Activated T-cell treated with anti-CD3 and anti-CD28 coated beads, Interleukin-2, amount 50 U/mL, for 72 hours (primary cell): ENCODE measurements around the gene SP8. TPM values are rescaled to one million over a fixed set of nuclear protein-coding genes. Genes with fewer than 3 reads are reported as not detected.

Experiments
- ATAC-seq, 2 donors: fragments of 150-1000 bp; cut with Tn5 transposase; replicated peaks in 1 of 2; 2 replicates each; pipeline ENCODE4 v1.10.0; 2021; ENCODE audit warnings: moderate library complexity in 2 of 2, mild to moderate bottlenecking in 1 of 2
- DNase-seq, 2 donors: peaks; one replicate each; pipeline ENCODE4 v3.0.0; 2021 to 2022; ENCODE audit warnings: mixed read lengths in 1 of 2
- H3K27ac Mint-ChIP-seq: one replicate; pipeline ENCODE4 v1.8.0; 2022; ENCODE audit warnings: mild to moderate bottlenecking, moderate library complexity, mixed read lengths
- H3K27me3 Mint-ChIP-seq: one replicate; pipeline ENCODE4 v1.8.0; 2022; ENCODE audit warnings: low read depth, mixed read lengths
- H3K36me3 Mint-ChIP-seq, 2 donors: one replicate each; pipeline ENCODE4 v1.8.0; 2022; ENCODE audit warnings: mixed read lengths in 2 of 2, mild to moderate bottlenecking in 1 of 2; ENCODE audit not compliant: insufficient read depth in 2 of 2
- H3K4me1 Mint-ChIP-seq: one replicate; pipeline ENCODE4 v1.8.0; 2022; ENCODE audit warnings: low read depth, mixed read lengths
- H3K4me3 Mint-ChIP-seq, 2 donors: one replicate each; pipeline ENCODE4 v1.8.0; 2022; ENCODE audit warnings: mild to moderate bottlenecking in 2 of 2, mixed read lengths in 2 of 2, moderate library complexity in 2 of 2
- H3K9me3 Mint-ChIP-seq, 2 donors: one replicate each; pipeline ENCODE4 v1.8.0; 2022; ENCODE audit warnings: mixed read lengths in 2 of 2
- total RNA-seq, 2 donors: library from RNA; stranded (reverse); gene quantifications; one replicate each; pipeline ENCODE4 v1.2.3, GENCODE V29; 2022

The SP8 gene
- total RNA-seq, 2 donors from 2014 or later: not detected

DNA sequence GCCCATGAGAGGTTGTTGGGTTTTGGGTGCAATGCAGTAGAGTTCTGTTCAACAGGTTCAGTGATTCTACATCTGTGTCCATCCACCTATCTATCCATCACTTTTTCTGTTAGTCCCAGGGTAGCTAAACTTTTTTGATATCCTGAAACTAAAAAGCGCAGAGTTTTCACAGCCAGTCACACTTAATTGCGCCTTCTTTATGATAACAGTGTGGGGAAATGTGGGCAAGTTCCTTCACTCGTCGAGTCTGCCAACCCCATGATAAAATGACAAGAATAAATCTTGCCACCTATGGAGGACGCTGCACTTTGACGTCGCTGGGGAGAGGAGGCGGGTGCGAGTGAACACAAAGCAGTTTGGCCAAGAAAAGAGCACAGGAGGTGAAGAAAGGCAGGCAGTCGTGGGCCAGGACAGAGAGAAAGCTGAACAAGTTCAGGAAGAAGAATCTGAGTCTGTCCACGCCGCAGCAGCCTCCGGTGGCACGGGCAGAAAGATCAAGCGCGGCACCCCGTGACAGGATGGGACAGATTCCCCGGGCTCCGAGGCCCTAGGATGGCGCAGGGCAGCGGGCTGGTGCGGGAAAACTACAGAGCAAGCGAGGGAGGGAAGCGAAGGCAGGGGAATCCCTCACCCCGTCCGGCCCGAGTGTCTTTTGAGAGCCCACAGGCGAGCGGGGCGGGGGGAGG lies 9.2 kb downstream of the SP8 start:
- Mint-ChIP-seq H3K4me3 (peak overlapping the region; percentile 61 to 85), H3K27me3 (peaks cover 78% of the 10 kb centered on the region), H3K9me3 (no peaks in the 10 kb centered on the region), H3K36me3 (peaks cover 1 to 13% of the 10 kb centered on the region in 2 donors), H3K27ac (peak overlapping the region; percentile 79), H3K4me1 (peaks cover 15% of the 10 kb centered on the region)
- ATAC-seq (no peak), DNase-seq (no peak)

DNA sequence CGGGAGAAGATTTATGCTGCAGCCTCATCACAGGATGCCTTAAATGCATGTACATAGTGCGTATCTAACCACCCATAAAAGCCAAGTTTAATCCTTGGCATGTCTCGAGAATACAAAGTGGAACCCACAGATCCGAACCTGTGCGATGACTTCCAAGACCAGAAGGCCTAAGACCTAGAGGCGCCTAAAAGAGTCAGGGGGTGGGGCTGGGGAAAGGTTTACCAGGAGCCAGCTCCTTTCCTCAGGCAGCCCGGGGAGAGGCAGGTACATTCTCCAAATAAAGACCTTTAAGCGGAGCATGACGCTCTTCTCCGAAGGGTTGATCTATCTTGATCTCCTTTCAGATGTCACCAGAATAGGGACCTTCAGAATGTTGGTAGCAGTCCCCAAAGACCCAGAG lies 9.7 kb downstream of the SP8 start:
- DNase-seq (no peak), ATAC-seq (no peak)
- Mint-ChIP-seq H3K36me3 (peaks cover 1 to 13% of the 10 kb centered on the region in 2 donors), H3K4me3 (peak overlapping the region; percentile 9 to 61), H3K27ac (no peak overlapping the region), H3K27me3 (peaks cover 78% of the 10 kb centered on the region), H3K9me3 (no peaks in the 10 kb centered on the region), H3K4me1 (peaks cover 15% of the 10 kb centered on the region)

DNA sequence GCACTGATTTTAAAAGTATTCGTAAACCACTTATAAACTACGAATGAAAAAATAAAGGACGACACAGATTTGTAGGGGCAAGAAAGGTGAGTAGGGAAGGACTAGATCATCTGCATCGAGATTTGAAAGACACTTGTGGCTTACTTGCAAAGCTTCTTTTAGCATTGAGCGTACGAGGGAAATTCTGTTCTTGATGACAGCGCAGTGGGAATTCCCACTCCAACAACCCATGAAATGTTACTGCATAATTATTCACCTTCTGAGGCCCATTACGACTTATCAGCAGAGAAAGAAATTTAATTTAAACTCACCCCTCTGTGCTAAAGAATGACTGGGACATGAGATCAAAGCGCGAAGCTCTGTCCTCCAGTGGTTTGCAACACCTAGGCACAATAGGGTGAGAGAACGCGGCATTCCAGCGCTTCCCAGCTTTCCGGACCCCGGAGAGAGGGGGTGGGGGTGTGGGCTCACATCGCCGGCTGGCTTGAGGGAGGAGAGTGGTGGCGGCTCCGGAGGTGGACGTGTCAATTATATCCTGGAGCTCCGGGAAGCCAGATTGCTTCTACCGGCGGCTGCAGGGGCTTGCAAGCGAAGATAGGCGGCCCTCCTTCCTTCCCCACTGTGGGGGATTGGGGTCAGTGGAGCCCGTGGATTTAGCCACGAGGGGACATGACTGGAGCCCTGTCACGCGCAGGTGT lies 10.3 kb downstream of the SP8 start:
- ATAC-seq: no peak
- Mint-ChIP-seq H3K9me3 (no peaks in the 10 kb centered on the region), H3K27me3 (peaks cover 77% of the 10 kb centered on the region), H3K27ac (no peak overlapping the region), H3K36me3 (peaks cover 1 to 13% of the 10 kb centered on the region in 2 donors), H3K4me3 (peak overlapping the region in 1 of 2 donors; percentile 61), H3K4me1 (peaks cover 15% of the 10 kb centered on the region)
- no peak for DNase-seq

DNA sequence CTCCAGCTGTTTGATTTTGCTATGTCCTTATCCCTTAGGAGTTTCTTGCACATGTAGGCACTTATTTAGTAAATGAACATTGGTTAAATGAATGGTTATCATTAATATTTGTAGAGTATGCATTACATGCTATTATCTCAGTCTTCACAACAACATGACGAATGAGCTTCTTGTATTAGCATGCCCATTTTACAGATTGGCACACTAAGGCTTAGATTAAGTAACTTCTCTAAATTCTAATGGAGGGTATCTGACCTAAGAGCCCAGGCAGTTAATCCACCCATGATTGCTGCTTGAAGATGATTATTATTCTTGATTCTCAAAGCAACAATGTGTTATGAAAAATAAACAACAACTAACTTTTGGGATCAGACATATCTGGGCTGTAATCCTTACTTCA lies 32.7 kb downstream of the SP8 start:
- DNase-seq: no peak
- Mint-ChIP-seq H3K9me3 (no peaks in the 10 kb centered on the region), H3K4me1 (no peaks in the 10 kb centered on the region), H3K4me3 (no peak overlapping the region), H3K27ac (no peak overlapping the region), H3K27me3 (no peaks in the 10 kb centered on the region), H3K36me3 (no peaks in the 10 kb centered on the region)
- ATAC-seq: no peak

DNA sequence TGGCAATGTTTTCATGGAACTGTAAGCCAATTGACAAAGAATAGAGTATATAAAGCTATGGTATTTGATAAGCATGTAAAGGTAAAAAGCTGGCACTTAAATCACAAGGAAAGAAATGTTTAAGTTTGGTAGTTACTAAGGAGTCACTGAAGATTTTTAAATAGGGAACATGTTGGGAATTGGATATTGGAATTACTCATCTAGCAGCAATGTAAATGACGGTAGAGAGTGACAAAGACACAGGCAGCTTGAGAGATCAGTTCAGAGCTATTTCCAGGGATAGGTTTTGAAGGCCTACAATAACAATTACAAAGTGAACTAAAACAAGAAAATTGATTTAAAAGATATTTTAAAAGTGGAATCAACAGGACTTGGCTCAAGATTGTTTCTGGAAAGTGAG lies 36.8 kb downstream of the SP8 start:
- ATAC-seq (no peak), DNase-seq (no peak)
- Mint-ChIP-seq H3K4me3 (no peak overlapping the region), H3K4me1 (no peaks in the 10 kb centered on the region), H3K27me3 (peaks cover 11% of the 10 kb centered on the region), H3K36me3 (no peaks in the 10 kb centered on the region), H3K27ac (no peak overlapping the region), H3K9me3 (no peaks in the 10 kb centered on the region)

DNA sequence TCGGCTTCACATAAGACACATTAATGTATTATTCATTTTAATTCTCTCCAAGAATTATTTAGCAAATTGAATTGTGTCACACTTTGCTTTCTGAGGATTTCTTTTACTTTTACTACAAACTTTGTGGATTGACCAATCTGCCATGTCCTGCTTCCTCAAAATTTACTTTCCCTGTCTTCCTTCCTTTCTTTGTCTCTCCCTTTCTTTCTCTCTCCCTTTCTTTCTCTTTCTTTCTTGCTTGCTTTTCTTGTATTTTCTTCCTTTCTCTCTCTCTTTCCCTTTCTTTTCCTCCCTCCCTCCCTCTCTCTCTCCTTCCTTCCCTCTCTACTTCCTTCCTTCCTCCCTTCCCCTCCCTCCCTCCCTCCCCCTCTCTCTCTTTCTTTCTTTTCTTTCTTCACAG lies 37.8 kb downstream of the SP8 start:
- no peaks in the 10 kb centered on the region for H3K4me1 Mint-ChIP-seq
- DNase-seq (no peak), ATAC-seq (no peak)
- peaks cover 11% of the 10 kb centered on the region for H3K27me3 Mint-ChIP-seq
- no peaks in the 10 kb centered on the region for H3K36me3 Mint-ChIP-seq
- no peaks in the 10 kb centered on the region for H3K9me3 Mint-ChIP-seq
- no peak overlapping the region for H3K27ac Mint-ChIP-seq
- H3K4me3 Mint-ChIP-seq: no peak overlapping the region

DNA sequence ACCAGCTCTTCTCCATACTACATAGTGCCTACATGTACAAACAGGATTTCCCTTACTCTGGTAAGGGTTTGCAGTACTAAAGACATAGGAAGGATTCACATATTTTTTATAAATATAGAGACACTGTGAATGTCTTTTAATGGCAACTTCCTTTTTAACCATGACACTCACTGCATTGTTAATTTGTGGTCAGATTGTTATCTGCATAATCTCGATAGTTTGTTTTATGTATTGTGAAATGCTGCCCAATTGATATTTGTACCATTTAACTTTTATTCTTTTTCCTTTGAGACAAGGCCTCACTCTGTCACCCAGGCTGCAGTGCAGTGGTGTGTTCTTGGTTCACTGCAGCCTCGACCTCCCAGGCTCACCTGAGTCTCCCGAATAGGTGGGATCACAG lies 39.7 kb downstream of the SP8 start:
- no peak for DNase-seq
- no peak for ATAC-seq
- H3K4me1 Mint-ChIP-seq: no peaks in the 10 kb centered on the region
- peaks cover 11% of the 10 kb centered on the region for H3K27me3 Mint-ChIP-seq
- no peak overlapping the region for H3K27ac Mint-ChIP-seq
- no peak overlapping the region for H3K4me3 Mint-ChIP-seq
- no peaks in the 10 kb centered on the region for H3K9me3 Mint-ChIP-seq
- H3K36me3 Mint-ChIP-seq: no peaks in the 10 kb centered on the region

DNA sequence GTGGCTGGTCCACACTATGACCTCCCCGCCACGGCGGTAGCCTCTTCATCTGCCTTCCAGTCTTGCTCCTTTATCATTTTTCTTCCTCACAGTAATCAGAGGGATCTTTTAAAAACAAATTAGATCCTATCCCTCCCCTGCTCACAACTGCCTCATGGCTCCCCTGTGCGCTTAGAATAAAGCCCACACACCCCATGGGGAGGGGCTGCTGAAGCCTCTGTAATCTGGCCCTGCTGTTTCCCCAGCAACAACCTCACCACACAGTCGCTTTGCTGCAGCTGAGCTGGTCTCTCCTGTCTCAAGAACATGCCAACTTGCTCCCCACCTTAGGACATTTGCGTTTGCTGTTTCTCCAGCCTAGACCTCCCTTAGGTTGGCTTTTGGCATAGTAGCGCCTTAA lies 41.0 kb downstream of the SP8 start:
- no peak for ATAC-seq
- DNase-seq: no peak
- no peaks in the 10 kb centered on the region for H3K4me1 Mint-ChIP-seq
- peaks cover 11% of the 10 kb centered on the region for H3K27me3 Mint-ChIP-seq
- no peaks in the 10 kb centered on the region for H3K36me3 Mint-ChIP-seq
- no peaks in the 10 kb centered on the region for H3K9me3 Mint-ChIP-seq
- H3K27ac Mint-ChIP-seq: no peak overlapping the region
- H3K4me3 Mint-ChIP-seq: no peak overlapping the region

DNA sequence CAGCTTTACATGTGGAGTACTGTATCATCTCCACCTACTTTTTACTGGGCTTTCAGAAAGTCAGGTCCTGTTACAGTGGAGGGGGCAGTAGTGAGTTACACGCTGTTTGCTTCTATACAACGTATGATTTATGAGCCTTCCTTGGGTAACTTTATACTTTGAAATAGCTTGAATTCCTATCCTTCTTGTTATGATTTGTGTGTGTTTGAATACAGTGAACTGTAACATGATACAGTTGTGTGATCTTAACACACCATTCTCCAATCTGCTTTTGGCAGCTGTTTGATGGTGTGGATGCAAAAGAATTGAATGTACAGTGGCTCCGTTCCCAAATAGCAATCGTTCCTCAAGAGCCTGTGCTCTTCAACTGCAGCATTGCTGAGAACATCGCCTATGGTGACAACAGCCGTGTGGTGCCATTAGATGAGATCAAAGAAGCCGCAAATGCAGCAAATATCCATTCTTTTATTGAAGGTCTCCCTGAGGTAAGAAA lies 41.7 kb downstream of the SP8 start:
- no peak for DNase-seq
- H3K36me3 Mint-ChIP-seq: no peaks in the 10 kb centered on the region
- no peaks in the 10 kb centered on the region for H3K9me3 Mint-ChIP-seq
- ATAC-seq: no peak
- H3K27me3 Mint-ChIP-seq: peaks cover 11% of the 10 kb centered on the region
- no peak overlapping the region for H3K27ac Mint-ChIP-seq
- H3K4me3 Mint-ChIP-seq: no peak overlapping the region
- no peaks in the 10 kb centered on the region for H3K4me1 Mint-ChIP-seq

DNA sequence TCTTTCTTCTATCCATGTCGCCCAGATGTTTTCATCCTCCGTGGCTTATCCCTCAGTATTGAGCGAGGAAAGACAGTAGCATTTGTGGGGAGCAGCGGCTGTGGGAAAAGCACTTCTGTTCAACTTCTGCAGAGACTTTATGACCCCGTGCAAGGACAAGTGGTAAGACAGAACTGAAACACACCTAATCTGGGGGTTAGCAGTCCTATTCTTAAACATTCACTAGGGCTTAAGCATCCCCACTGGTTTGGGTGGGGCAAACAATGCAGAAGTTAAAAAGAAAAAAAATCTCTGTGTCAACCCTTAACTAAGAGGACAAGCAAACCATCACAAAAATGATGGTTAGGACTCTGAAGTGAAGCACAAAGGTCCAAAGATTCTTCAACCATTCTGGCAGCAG lies 43.8 kb downstream of the SP8 start:
- no peak overlapping the region for H3K27ac Mint-ChIP-seq
- no peak overlapping the region for H3K4me3 Mint-ChIP-seq
- DNase-seq: no peak
- no peak for ATAC-seq
- no peaks in the 10 kb centered on the region for H3K9me3 Mint-ChIP-seq
- no peaks in the 10 kb centered on the region for H3K4me1 Mint-ChIP-seq
- H3K27me3 Mint-ChIP-seq: peaks cover 11% of the 10 kb centered on the region
- H3K36me3 Mint-ChIP-seq: no peaks in the 10 kb centered on the region

DNA sequence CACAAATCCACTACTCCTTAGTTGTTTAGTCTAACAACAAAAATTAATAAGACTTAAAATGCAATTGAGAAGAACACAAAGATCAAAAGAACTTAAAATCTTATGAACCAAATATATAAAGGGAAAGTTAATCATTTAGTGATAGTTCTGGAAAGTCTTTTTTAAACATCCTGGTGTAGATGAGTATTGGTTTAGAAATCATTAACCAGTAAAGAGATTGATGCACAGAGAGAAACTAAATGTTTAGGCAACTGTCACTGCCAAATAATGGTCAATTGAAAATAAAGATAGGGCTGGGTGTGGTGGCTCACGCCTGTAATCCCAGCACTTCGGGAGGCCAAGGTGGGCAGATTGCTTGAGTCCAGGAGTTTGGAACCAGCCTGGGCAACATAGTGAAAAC lies 44.9 kb downstream of the SP8 start:
- DNase-seq: no peak
- H3K4me3 Mint-ChIP-seq: no peak overlapping the region

DNA sequence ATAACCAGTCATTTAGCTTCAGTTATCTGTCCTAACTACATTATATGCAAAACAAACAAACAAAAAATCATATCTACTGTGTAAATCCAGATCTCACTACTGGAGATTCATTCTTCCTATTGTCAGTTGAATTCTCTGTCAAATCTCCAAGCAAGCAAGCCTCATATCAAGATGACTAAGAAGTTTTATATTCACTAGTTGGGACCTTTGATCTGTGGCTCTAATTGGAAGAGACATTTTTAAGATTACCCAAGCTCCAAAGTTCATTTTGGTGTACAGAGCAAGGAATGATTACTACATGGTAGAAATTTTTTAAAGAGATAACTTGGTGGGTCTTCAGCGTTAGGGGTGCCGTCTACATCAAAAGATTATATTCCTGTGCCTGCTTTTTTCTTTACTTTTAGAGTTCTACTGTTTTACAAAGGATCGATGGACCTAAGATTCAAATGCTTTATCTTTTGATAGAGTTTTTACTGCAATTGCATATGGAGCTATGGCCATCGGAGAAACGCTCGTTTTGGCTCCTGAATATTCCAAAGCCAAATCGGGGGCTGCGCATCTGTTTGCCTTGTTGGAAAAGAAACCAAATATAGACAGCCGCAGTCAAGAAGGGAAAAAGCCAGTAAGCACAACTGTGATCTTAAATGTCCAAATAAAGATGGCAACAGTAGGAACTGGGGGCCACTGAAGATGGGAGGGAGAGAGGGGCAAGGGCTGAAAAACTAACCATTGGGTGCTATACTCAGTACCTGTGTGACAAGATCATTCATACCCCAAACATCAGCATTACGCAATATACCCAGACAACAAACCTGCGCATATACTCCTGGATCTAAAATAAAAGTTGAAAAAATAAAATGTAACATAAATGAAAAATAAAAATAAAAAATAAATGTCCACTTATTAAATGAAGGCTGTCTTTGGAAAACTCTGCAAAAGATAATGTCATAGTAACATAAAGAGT lies 47.9 kb downstream of the SP8 start:
- Mint-ChIP-seq H3K27me3 (no peaks in the 10 kb centered on the region), H3K9me3 (peaks cover 0 to 2% of the 10 kb centered on the region in 2 donors), H3K4me1 (no peaks in the 10 kb centered on the region), H3K4me3 (no peak overlapping the region), H3K36me3 (no peaks in the 10 kb centered on the region), H3K27ac (no peak overlapping the region)
- no peak for DNase-seq
- no peak for ATAC-seq

More for the DNA sequence above, 44.9 kb downstream of the SP8 start:
- Mint-ChIP-seq H3K4me1 (no peaks in the 10 kb centered on the region), H3K27me3 (peaks cover 11% of the 10 kb centered on the region), H3K36me3 (no peaks in the 10 kb centered on the region), H3K27ac (no peak overlapping the region), H3K9me3 (peaks cover 0 to 2% of the 10 kb centered on the region in 2 donors)
- ATAC-seq: no peak
